Measurements from ENCODE around the gene C22orf31.

- no peak for TF ChIP-seq CTCF (IDR thresholded peaks at IDR 0.05)
- TF ChIP-seq ZFX (IDR thresholded peaks at IDR 0.05; ENCODE audit: borderline replicate concordance) = no peak
Observed at GRCh38 chr22:29055192-29055830, 6.3 kb downstream of the C22orf31 start.
